Right lobe of liver (tissue), 6 donors: ENCODE results near the gene GPR31. TPM values are rescaled to one million over a fixed set of nuclear protein-coding genes. Genes with fewer than 3 reads are reported as not detected.
"Not testable (repeated sequence)": the region's sequence is repeated elsewhere in the genome, so short reads cannot be mapped to it uniquely, and the experiment has no call there.

Experiments
- ATAC-seq, 4 donors: fragments of 200-7000 bp; cut with Tn5 transposase; one replicate each; pipeline ENCODE4 v1.9.1; 2020; ENCODE audit warnings: mild to moderate bottlenecking in 4 of 4, moderate library complexity in 4 of 4
- DNase-seq, 3 donors: peaks; one replicate each; pipeline ENCODE4 v3.0.0-alpha.2; 2020
- H3K27ac ChIP-seq, 3 donors: fragments of 200-600 bp; one replicate each; pipeline ENCODE4 v1.8.0; 2022
- H3K27me3 ChIP-seq, 2 donors: fragments of 200-600 bp; one replicate each; pipeline ENCODE4 v1.8.0; 2022
- H3K36me3 ChIP-seq, 4 donors: fragments of 200-600 bp; sonication (generic) in 1 of 4; one replicate each; pipeline versions ENCODE4 v1.5.1 to v1.8.0; 2017 to 2022; ENCODE audit warnings: control low read depth in 1 of 4
- H3K4me1 ChIP-seq, 4 donors: fragments of 200-600 bp; sonication (generic) in 1 of 4; one replicate each; pipeline versions ENCODE4 v1.5.1 to v1.8.0; 2017 to 2022; ENCODE audit warnings: control low read depth in 1 of 4
- H3K4me3 ChIP-seq, 3 donors: fragments of 200-600 bp; one replicate each; pipeline ENCODE4 v1.8.0; 2022
- H3K9me3 ChIP-seq, 4 donors: fragments of 200-600 bp; sonication (generic) in 1 of 4; one replicate each; pipeline versions ENCODE4 v1.5.1 to v1.8.0; 2017 to 2022; ENCODE audit warnings: control low read depth in 1 of 4
- POLR2A ChIP-seq: fragments of 450-650 bp; IDR thresholded peaks from one replicate; pipeline ENCODE4 v1.6.1; 2017; ENCODE audit warnings: antibody characterized with exemption, mild to moderate bottlenecking
- WGBS: methylation state at CpG from one replicate; pipeline ENCODE4 v1.1.6; 2018; ENCODE audit warnings: low coverage, low lambda C conversion rate; ENCODE audit not compliant: insufficient coverage; ENCODE audit errors: missing lambda C conversion rate; 5-methylcytosine and 5-hydroxymethylcytosine counted together
- intact Hi-C, 2 donors: fragments of 100-400 bp; cut with DNase I; formaldehyde crosslinking; loops; one replicate each; pipeline versions ENCODE4 v1.11.2 to v1.14.1; 2022
- total RNA-seq, 6 experiments: library from RNA; depleted of rRNA in 2 of 6; stranded (reverse); fragments of >200 nt in 2 of 6; fragmentation: NEBNext Ultra II Directional in 3 of 6; extraction: Animal tissue kit (Norgen Biotek cat#: 25700) in 3 of 6; gene quantifications; one replicate each; pipeline versions ENCODE4 v1.1.0 to v1.2.4, GENCODE V29; 2016 to 2023
- TF ChIP-seq, protein P1 (sequence below), 4 donors: fragments of 200-600 bp in 3 of 4; fragments of 450-650 bp in 1 of 4; IDR thresholded peaks; one replicate each; pipeline versions ENCODE4 v1.5.1 to v1.8.0; 2016 to 2022; ENCODE audit warnings: antibody characterized with exemption in 4 of 4, mild to moderate bottlenecking in 2 of 4
- donor health status: DM: no; HTN: yes; CAD: no.
- donor health status: DM: no; HTN: no; CAD: no.
- donor health status: DM: no; HTN: no; CAD: no.
- donor health status: DM: no; HTN: yes; CAD: no.
- donor health status: DM: no; HTN: yes; CAD: no.

The GPR31 gene
- total RNA-seq, 6 experiments from 2014 or later = not detected

GRCh38 chr6:167200806-167201205 is 43.0 kb upstream of the GPR31 start:
- WGBS = 91% methylated on average over 11 of the region's 14 CpGs
- no peak overlapping the region for H3K4me3 ChIP-seq
- TF ChIP-seq, protein P1, sequence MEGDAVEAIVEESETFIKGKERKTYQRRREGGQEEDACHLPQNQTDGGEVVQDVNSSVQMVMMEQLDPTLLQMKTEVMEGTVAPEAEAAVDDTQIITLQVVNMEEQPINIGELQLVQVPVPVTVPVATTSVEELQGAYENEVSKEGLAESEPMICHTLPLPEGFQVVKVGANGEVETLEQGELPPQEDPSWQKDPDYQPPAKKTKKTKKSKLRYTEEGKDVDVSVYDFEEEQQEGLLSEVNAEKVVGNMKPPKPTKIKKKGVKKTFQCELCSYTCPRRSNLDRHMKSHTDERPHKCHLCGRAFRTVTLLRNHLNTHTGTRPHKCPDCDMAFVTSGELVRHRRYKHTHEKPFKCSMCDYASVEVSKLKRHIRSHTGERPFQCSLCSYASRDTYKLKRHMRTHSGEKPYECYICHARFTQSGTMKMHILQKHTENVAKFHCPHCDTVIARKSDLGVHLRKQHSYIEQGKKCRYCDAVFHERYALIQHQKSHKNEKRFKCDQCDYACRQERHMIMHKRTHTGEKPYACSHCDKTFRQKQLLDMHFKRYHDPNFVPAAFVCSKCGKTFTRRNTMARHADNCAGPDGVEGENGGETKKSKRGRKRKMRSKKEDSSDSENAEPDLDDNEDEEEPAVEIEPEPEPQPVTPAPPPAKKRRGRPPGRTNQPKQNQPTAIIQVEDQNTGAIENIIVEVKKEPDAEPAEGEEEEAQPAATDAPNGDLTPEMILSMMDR (IDR thresholded peaks at IDR 0.05) = no peak
- no peak for TF ChIP-seq POLR2A
- no peak for ATAC-seq
- intact Hi-C loops = no loop called here
- H3K9me3 ChIP-seq = no peaks in the 10 kb centered on the region
- DNase-seq = no peak
- no peaks in the 10 kb centered on the region for H3K4me1 ChIP-seq
- H3K36me3 ChIP-seq = no peaks in the 10 kb centered on the region
- no peak overlapping the region for H3K27ac ChIP-seq
- H3K27me3 ChIP-seq = no peaks in the 10 kb centered on the region

DNA sequence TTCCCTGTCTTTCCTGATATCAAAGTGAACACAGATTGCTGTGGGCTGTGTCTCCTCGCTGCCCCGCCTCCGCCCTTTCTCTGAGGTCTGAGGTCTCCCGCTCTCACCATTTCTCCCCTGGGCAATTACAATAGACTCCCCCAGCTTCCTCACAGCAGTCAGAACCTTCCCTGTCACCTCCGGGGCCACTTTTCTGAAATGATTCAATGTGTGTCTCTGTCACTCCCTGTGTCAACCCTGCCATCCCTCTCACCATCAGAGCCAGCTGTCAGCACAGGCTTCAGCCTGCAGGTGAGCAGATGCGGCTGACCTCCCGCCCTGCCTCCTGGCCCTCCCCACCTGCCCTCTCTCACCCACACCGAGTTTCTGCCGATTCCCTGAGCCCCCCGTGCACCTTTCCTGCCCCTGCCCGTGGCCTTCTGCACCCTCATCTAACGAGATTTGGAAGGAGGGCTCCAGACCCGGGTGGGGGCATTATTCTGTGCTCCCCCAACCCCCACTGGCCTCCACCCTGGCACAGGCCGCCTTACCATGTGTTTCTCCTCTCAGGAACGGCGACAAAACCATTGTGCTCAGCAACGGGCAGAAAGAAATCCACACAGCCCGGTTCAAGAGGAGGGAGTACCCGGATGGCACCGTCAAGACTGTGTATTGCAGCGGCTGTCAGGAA is 38.3 kb upstream of the GPR31 start:
- not testable (repeated sequence) for H3K4me3 ChIP-seq, DNase-seq

DNA sequence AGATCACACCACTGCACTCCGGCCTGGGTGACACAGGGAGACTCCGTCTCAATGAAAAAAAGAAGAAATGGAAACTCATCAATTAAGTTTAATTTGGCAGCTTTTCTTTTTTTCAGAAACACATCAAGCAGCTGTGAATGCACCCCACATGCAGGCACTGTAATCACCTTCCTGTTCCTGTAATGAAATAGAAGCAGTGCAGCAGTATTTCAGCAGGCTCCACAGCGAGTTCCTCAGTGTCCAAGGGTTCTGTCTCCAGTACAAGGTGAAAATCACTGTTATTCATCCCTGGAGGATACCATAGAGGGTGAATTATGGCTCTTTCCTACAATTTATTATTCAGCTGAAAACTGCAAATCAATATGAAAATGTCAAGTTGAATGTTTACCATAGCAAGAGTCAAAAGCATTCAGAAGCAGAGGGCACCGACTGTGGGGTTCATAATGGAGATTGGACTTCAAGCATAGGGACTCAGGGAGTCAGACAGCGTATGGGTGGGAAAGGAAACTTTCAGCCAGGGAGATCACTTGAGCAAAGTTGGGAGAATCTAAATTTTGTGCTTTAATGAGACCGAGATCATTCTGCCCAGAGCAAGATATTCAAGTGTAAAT is 35.8 kb upstream of the GPR31 start:
- H3K4me3 ChIP-seq, intact Hi-C loops, H3K27ac ChIP-seq, H3K36me3 ChIP-seq, H3K27me3 ChIP-seq, H3K9me3 ChIP-seq, ATAC-seq, DNase-seq, H3K4me1 ChIP-seq: not testable (repeated sequence)
- 67% methylated on average over 5 of the region's 6 CpGs for WGBS

More for the DNA sequence above, 38.3 kb upstream of the GPR31 start:
- 70% methylated on average over 7 of the region's 21 CpGs for WGBS
- intact Hi-C loops, H3K36me3 ChIP-seq, H3K4me1 ChIP-seq, H3K27me3 ChIP-seq, H3K27ac ChIP-seq, H3K9me3 ChIP-seq, ATAC-seq: not testable (repeated sequence)

- ATAC-seq, H3K4me1 ChIP-seq, H3K27ac ChIP-seq, H3K9me3 ChIP-seq, H3K36me3 ChIP-seq, DNase-seq, H3K27me3 ChIP-seq, H3K4me3 ChIP-seq, intact Hi-C loops: not testable (repeated sequence)
- WGBS = 85% methylated on average over 8 of the region's 8 CpGs
These were observed 33.3 kb upstream of the GPR31 start for GRCh38 chr6:167191043-167191583.

DNA sequence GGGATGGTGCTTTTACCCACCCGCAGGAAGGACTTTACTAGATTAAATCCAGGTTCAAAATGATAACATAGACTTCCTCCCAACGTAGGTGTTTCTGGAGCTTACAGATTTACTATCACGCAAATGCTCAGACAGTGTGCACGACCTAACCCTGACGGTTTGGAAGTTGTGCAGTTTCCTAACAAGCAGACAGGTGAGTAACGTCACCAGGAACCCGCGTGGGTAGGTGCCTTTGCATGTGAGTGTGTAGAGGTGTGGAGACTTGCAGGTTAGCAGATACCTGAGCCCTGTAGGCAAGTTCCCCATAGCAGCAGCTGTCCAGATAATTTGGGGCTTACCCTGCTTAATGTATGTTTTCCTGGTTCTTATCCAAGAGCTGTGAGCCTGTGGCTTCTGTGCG is 29.5 kb upstream of the GPR31 start:
- H3K4me1 ChIP-seq, H3K27me3 ChIP-seq, H3K9me3 ChIP-seq, H3K4me3 ChIP-seq, DNase-seq, H3K36me3 ChIP-seq, H3K27ac ChIP-seq, ATAC-seq, intact Hi-C loops: not testable (repeated sequence)
- WGBS = 58% methylated on average over 7 of the region's 9 CpGs

- H3K36me3 ChIP-seq, H3K4me3 ChIP-seq, intact Hi-C loops, H3K9me3 ChIP-seq, ATAC-seq, H3K4me1 ChIP-seq, H3K27ac ChIP-seq, H3K27me3 ChIP-seq, DNase-seq: not testable (repeated sequence)
- WGBS = no CpG with 5 or more reads among the region's 3 CpGs
These were observed 27.3 kb upstream of the GPR31 start for GRCh38 chr6:167185101-167185500.

DNA sequence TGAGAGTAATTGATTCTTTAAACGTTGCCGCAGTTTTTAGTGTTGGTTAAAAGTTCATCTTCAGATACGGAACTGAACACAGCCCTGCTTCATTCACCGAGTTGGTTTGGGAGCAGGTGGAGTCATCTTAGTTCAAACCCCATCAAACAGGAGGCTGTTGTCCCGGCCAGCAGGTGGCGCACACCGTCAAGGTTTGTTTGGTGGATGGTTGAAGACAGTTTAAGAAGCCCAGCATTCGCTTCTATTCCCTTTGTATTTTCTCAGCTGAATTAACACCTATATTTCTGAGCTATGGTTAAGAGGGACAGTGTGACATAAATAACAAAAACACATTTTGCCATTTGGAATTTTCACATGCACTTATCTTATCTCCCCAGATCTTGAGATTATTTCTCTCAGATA is 25.1 kb upstream of the GPR31 start:
- WGBS = 0% methylated on average over 4 of the region's 8 CpGs
- intact Hi-C loops = not testable (repeated sequence)

GRCh38 chr6:167181351-167181750 is 23.6 kb upstream of the GPR31 start:
- H3K36me3 ChIP-seq, H3K27ac ChIP-seq, H3K4me1 ChIP-seq, H3K9me3 ChIP-seq, intact Hi-C loops, H3K27me3 ChIP-seq, H3K4me3 ChIP-seq, DNase-seq: not testable (repeated sequence)
- peak; percentile 47 to 77 (median 58) for ATAC-seq
- WGBS = no CpG with 5 or more reads among the region's 6 CpGs

More for the DNA sequence above, 25.1 kb upstream of the GPR31 start:
- H3K4me3 ChIP-seq, H3K27me3 ChIP-seq, H3K9me3 ChIP-seq, DNase-seq, H3K36me3 ChIP-seq, H3K4me1 ChIP-seq, H3K27ac ChIP-seq: not testable (repeated sequence)
- peak; percentile 90 to 95 (median 92) for ATAC-seq
- TF ChIP-seq, protein P1 (IDR thresholded peaks at IDR 0.05) = peak in 3 of 4 donors; percentile 13 to 29 (median 21)

DNA sequence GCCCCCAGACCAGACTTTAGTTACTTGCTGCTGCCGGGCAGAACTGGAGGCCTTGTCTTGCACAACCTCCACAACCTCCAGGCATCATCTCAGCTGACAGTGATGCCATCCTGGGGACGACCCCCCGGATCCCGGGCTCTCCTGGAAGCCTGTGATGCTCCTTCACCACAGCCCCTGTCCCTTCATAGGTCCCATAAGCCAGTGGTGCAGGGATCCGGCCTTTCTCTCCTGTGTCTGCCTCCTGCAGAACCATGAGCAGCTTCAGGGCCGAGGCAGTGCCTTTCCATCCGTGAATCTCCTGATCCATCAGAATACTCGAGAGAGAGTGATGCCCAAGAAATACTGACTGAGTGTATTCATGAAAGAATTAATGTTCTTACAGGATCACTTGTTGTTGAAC is 22.3 kb upstream of the GPR31 start:
- H3K4me1 ChIP-seq, H3K36me3 ChIP-seq, H3K9me3 ChIP-seq, H3K4me3 ChIP-seq, H3K27ac ChIP-seq, intact Hi-C loops, DNase-seq, ATAC-seq, H3K27me3 ChIP-seq: not testable (repeated sequence)
- 84% methylated on average over 6 of the region's 8 CpGs for WGBS
